Bronchial epithelial cell (primary cell): Measurements from ENCODE around the gene AKAP10. TPM values are rescaled to one million over a fixed set of nuclear protein-coding genes. Genes with fewer than 3 reads are reported as not detected.
"Not testable (repeated sequence)": the region's sequence is repeated elsewhere in the genome, so short reads cannot be mapped to it uniquely, and the experiment has no call there.

Experiments used
- DNase-seq: peaks from one replicate; pipeline ENCODE4 v3.0.0-alpha.2; 2010; ENCODE audit warnings: low read depth
- FAIRE-seq: peaks from 2 replicates; lab custom pipeline; 2011; peaks lifted over from hg19 to GRCh38; lab: Jason Lieb, UNC
- H3K27me3 ChIP-seq: 2 replicates; pipeline ENCODE4 v1.5.1; 2011; ENCODE audit warnings: low read length; ENCODE audit not compliant: control insufficient read depth, insufficient read depth
- H3K36me3 ChIP-seq: 2 replicates; pipeline ENCODE4 v1.5.1; 2011; ENCODE audit warnings: low read length; ENCODE audit not compliant: control insufficient read depth, insufficient read depth
- H3K4me3 ChIP-seq: 2 replicates; pipeline ENCODE4 v1.5.1; 2011; ENCODE audit warnings: mild to moderate bottlenecking, low read depth, low read length, control low read depth
- total RNA-seq: library from RNA; depleted of rRNA; stranded (reverse); fragments of >200 nt; gene quantifications from 2 replicates; pipeline ENCODE4 v1.2.1, GENCODE V29; 2014
- TF ChIP-seq, protein P1 (sequence below): IDR thresholded peaks from 2 replicates; pipeline ENCODE4 v1.5.1; 2011; ENCODE audit warnings: mild to moderate bottlenecking, moderate library complexity, low read length, control low read depth, inconsistent platforms; ENCODE audit not compliant: insufficient read depth, severe bottlenecking

AKAP10 gene, protein sequence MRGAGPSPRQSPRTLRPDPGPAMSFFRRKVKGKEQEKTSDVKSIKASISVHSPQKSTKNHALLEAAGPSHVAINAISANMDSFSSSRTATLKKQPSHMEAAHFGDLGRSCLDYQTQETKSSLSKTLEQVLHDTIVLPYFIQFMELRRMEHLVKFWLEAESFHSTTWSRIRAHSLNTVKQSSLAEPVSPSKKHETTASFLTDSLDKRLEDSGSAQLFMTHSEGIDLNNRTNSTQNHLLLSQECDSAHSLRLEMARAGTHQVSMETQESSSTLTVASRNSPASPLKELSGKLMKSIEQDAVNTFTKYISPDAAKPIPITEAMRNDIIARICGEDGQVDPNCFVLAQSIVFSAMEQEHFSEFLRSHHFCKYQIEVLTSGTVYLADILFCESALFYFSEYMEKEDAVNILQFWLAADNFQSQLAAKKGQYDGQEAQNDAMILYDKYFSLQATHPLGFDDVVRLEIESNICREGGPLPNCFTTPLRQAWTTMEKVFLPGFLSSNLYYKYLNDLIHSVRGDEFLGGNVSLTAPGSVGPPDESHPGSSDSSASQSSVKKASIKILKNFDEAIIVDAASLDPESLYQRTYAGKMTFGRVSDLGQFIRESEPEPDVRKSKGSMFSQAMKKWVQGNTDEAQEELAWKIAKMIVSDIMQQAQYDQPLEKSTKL
- 17.9 and 19.1 TPM in 2 replicates for total RNA-seq

DNA sequence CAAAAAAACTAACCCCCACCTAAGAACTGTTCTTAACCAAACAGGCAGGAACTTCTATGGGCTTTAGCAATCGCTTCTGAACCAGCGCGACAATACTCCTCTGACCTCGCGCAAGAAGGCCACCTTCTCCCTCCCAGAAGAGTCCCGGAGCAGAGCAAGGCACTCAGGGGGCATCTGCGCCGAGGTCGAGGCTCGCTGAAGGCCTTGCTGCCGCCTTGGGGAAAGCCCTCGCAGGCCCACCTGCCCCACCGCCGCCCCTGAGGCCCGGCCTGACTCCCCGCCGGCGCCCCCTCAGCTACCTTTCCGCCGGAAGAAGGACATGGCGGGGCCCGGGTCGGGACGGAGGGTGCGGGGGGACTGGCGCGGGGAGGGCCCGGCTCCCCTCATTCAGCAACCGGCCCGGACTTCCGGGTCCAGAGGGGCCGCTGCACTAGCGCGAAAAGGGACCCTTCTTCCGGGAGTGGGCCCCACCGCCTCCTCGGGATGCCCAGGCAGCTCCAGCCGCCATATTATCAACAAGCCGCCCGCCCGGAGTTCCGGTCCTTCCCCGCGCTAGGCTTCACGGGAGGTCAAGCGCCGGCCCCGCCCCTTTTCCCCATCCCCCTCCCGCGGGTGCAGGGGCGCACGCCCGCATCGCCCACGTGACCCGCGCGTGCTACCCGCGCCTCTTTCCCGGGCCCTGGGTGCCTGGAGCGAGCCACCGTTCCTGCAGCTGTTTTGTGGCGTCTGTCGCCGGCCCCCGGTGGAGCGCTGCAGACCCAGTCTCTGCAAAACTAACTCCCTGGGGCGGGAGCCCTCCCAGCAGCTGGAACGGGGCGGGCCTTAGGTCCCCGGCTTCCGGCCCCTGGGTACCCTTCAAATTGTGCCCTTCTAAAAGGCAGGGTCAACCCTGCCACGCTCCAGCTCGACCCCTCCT lies at the start of gene AKAP10:
Gene AKAP10, minus strand, starts transcription at position 536 of the 916 bp plus-strand sequence. Its CDS starts 149 bp downstream, at position 387.
- Histone ChIP-seq H3K36me3 (peaks cover 2% of the 10 kb centered on the region), H3K4me3 (peak within 1 kb of the TSS; percentile 96), H3K27me3 (no peaks in the 10 kb centered on the region)
- DNase-seq (peak; percentile 52), FAIRE-seq (no peak)
- TF ChIP-seq, protein P1, sequence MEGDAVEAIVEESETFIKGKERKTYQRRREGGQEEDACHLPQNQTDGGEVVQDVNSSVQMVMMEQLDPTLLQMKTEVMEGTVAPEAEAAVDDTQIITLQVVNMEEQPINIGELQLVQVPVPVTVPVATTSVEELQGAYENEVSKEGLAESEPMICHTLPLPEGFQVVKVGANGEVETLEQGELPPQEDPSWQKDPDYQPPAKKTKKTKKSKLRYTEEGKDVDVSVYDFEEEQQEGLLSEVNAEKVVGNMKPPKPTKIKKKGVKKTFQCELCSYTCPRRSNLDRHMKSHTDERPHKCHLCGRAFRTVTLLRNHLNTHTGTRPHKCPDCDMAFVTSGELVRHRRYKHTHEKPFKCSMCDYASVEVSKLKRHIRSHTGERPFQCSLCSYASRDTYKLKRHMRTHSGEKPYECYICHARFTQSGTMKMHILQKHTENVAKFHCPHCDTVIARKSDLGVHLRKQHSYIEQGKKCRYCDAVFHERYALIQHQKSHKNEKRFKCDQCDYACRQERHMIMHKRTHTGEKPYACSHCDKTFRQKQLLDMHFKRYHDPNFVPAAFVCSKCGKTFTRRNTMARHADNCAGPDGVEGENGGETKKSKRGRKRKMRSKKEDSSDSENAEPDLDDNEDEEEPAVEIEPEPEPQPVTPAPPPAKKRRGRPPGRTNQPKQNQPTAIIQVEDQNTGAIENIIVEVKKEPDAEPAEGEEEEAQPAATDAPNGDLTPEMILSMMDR, result no peak

DNA sequence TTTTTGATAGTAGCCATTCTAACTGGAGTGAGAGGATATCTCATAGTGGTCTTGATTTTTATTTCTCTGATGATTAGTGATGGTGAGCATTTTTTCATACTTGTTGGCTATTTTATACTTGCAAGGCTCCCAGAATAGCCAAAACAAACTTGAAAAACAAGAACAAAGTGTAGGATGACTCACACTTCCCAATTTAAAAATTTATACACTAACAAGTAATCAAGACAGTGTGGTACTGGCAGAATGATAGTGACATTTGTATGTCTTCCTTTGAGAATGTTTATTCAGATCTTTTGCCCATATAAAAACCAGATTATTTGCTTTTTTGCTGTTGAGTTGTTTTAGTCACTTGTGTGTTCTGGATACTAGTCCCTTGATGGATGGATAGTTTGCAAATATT lies 49.3 kb upstream of the AKAP10 start:
- no peak overlapping the region for H3K4me3 ChIP-seq
- TF ChIP-seq, protein P1, result no peak
- FAIRE-seq (no peak), DNase-seq (peak; percentile 30)
- H3K36me3 ChIP-seq, result no peaks in the 10 kb centered on the region
- peaks cover 2% of the 10 kb centered on the region for H3K27me3 ChIP-seq

DNA sequence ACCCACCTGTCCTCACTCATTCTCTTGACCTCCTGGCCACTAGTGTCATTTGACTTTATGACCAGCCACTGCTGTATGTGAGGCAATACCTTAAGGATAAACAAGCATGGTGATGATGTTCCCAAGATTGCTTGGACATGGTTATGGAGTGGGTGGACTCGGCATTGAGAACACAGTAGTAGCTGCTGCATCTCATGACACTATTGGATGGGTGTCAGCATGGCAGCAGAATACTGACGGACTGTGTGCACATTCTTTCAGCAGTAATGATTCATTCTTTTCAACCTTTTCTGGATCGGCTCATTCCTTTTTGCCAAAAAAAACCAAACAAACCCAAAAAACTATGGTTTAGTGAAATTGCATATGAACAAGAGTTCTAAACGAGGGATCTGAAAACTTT lies 45.1 kb upstream of the AKAP10 start:
- TF ChIP-seq, protein P1, result no peak
- Histone ChIP-seq H3K36me3 (no peaks in the 10 kb centered on the region), H3K4me3 (no peak overlapping the region), H3K27me3 (peaks cover 2% of the 10 kb centered on the region)
- FAIRE-seq (peak; percentile 36), DNase-seq (no peak)

DNA sequence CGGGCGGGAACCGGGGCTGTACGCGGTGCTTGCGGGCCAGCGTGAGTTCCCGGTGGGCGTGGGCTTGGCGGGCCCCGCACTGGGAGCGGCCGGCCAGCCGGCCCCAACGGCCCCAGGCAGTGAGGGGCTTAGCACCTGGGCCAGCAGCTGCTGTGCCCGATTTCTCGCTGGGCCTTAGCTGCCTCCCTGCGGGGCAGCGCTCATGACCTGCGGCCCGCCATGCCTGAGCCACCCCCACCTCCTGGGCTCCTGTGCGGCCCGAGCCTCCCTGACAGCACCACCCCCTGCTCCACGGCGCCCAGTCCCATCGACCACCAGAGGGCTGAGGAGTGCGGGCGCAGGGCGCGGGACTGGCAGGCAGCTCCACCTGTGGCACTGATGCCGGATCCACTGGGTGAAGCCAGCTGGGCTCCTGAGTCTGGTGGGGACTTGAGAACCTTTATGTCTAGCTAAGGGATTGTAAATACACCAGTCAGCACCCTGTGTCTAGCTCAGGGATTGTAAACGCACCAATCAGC lies 38.9 kb upstream of the AKAP10 start:
- not testable (repeated sequence) for H3K36me3 ChIP-seq, H3K4me3 ChIP-seq, H3K27me3 ChIP-seq, DNase-seq, FAIRE-seq

DNA sequence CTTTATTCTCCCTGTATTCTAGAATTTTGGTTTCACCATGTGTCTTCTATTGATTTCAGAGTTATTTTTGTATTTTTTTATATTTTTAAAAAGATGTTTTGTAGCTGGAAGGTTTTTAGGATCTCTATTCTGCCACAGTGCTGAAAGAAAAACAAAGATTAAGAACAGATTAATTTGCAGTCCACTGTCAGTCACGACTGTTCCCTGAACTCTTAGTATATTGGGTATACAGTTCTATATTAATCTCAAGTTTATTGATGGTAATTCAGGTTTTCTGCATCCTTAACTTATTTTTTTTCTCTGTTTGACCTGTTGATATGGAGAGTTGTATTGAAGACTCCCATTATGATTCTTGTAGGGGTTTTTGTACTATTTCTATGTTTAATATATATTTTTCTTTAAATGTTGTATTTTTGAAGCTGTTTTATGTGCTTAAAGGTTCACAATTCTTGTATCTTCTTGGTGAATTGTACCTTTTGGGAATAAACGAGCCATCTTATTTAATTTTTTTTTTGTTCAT lies 34.4 kb upstream of the AKAP10 start:
- DNase-seq, result no peak
- no peak overlapping the region for H3K4me3 ChIP-seq
- no peak for FAIRE-seq
- TF ChIP-seq, protein P1, result no peak
- H3K27me3 ChIP-seq, result peaks cover 6% of the 10 kb centered on the region
- no peaks in the 10 kb centered on the region for H3K36me3 ChIP-seq
